Raji (cell line): ENCODE measurements around the gene UQCC2.

Experiments
- POLR2A ChIP-seq: IDR thresholded peaks from 2 replicates; pipeline ENCODE4 v1.6.1; 2011; ENCODE audit warnings: low read depth, low read length, control low read depth; ENCODE audit not compliant: insufficient read depth

UQCC2 gene

GRCh38 chr6:33651403-33651802, 60.1 kb downstream of the UQCC2 start:
- TF ChIP-seq POLR2A = no peak
